HCT116 (cell line): ENCODE results near the gene RTN4IP1. TPM values are rescaled to one million over a fixed set of nuclear protein-coding genes. Genes with fewer than 3 reads are reported as not detected.

Experiments used
- ATAC-seq: fragments of 200-7000 bp; cut with Tn5 transposase; 2 replicates; pipeline ENCODE4 v1.9.1; 2020; ENCODE audit warnings: mild to moderate bottlenecking, moderate library complexity
- BruUV-seq: library from RNA; stranded (reverse); fragments of 400-500 nt; replicated peaks from 2 replicates; lab custom pipeline; 2021; lab: Mats Ljungman, UMichigan
- CTCF ChIA-PET: fragments of 300-600 bp; sonication (Branson Sonifier 250); formaldehyde crosslinking; loops from one replicate; lab custom pipeline; 2021; ENCODE audit warnings: antibody characterized with exemption; lab: Charles Lee
- POLR2A ChIA-PET: fragments of 300-600, 350-600 bp; sonication (Branson Sonifier 250); formaldehyde crosslinking; loops from one replicate; lab custom pipeline; 2021; ENCODE audit warnings: antibody characterized with exemption; lab: Charles Lee
- RAD21 ChIA-PET, 2 experiments: fragments of 300-600 bp; sonication (Branson Sonifier 250); formaldehyde crosslinking; loops; one replicate each; lab custom pipeline; 2023; ENCODE audit warnings: low total read pairs in 2 of 2; ENCODE audit not compliant: uncharacterized antibody in 2 of 2, unreplicated experiment in 2 of 2, low non-redundant PET in 1 of 2; lab: Charles Lee
- DNase-seq: peaks from one replicate; pipeline ENCODE4 v3.0.0-alpha.2; 2010; ENCODE audit warnings: low read depth, low spot score
- H2AFZ ChIP-seq: fragments of 200-600 bp; shearing (Covaris generic), sonication (generic); 2 replicates; pipeline ENCODE4 v1.6.1; 2017; ENCODE audit warnings: low read depth, mixed run types, mixed read lengths, antibody characterized with exemption, low read length; ENCODE audit not compliant: poor library complexity, severe bottlenecking
- H3K27ac ChIP-seq: 2 replicates; pipeline ENCODE4 v1.5.1; 2012; ENCODE audit warnings: low read depth, low read length
- H3K27me3 ChIP-seq: fragments of 200-600 bp; sonication (generic); 2 replicates; pipeline ENCODE4 v1.6.1; 2016; ENCODE audit warnings: mixed run types, low read length, mixed read lengths; ENCODE audit not compliant: insufficient read depth
- H3K36me3 ChIP-seq, 2 experiments: fragments of 200-500 bp in 1 of 2; fragments of 200-600 bp in 1 of 2; sonication (Bioruptor generic) in 1 of 2; sonication (generic) in 1 of 2; 2 replicates each; pipeline versions ENCODE4 v1.5.1 to v1.6.1; 2014 to 2016; ENCODE audit warnings: low read length in 2 of 2, inconsistent platforms in 1 of 2, mixed read lengths in 1 of 2, mixed run types in 1 of 2; ENCODE audit not compliant: insufficient read depth in 2 of 2, control insufficient read depth in 1 of 2
- H3K4me1 ChIP-seq, 2 experiments: fragments of 200-600 bp in 1 of 2; sonication (generic) in 1 of 2; 2 replicates each; pipeline versions ENCODE4 v1.5.1 to v1.6.1; 2012 to 2017; ENCODE audit warnings: low read length in 2 of 2, inconsistent platforms in 1 of 2, mild to moderate bottlenecking in 1 of 2, mixed read lengths in 1 of 2, mixed run types in 1 of 2, moderate library complexity in 1 of 2; ENCODE audit not compliant: insufficient read depth in 2 of 2, control insufficient read depth in 1 of 2
- H3K4me2 ChIP-seq: fragments of 200-600 bp; sonication (generic); 2 replicates; pipeline ENCODE4 v1.6.1; 2017; ENCODE audit warnings: mixed run types, low read length, mixed read lengths
- H3K4me3 ChIP-seq, 2 experiments: fragments of 200-600 bp in 1 of 2; sonication (generic) in 1 of 2; replicated peaks in 1 of 2; 2 replicates each; pipeline ENCODE4 v1.5.1; 2011 to 2016; ENCODE audit warnings: low read length in 2 of 2, control low read depth in 1 of 2, low read depth in 1 of 2, mild to moderate bottlenecking in 1 of 2, mixed read lengths in 1 of 2, mixed run types in 1 of 2
- H3K79me2 ChIP-seq: fragments of 200-600 bp; sonication (generic); 2 replicates; pipeline ENCODE4 v1.6.1; 2017; ENCODE audit warnings: mild to moderate bottlenecking, mixed run types, low read length, moderate library complexity, mixed read lengths; ENCODE audit not compliant: insufficient read depth
- H3K9ac ChIP-seq: fragments of 200-600 bp; sonication (generic); 2 replicates; pipeline ENCODE4 v1.6.1; 2016; ENCODE audit warnings: low read length, mixed read lengths
- H3K9me2 ChIP-seq: fragments of 200-600 bp; sonication (generic), shearing (Covaris generic); 2 replicates; pipeline ENCODE4 v1.6.1; 2017; ENCODE audit warnings: mixed run types, mild to moderate bottlenecking, moderate library complexity; ENCODE audit not compliant: insufficient read depth
- H3K9me3 ChIP-seq, 2 experiments: fragments of 200-500 bp in 1 of 2; fragments of 200-600 bp in 1 of 2; sonication (Bioruptor generic) in 1 of 2; sonication (generic) in 1 of 2; 2 replicates each; pipeline ENCODE4 v1.6.1; 2014 to 2017; ENCODE audit warnings: low read length in 2 of 2, mixed read lengths in 2 of 2, inconsistent platforms in 1 of 2, low read depth in 1 of 2, mild to moderate bottlenecking in 1 of 2, mixed run types in 1 of 2, moderate library complexity in 1 of 2; ENCODE audit not compliant: control insufficient read depth in 1 of 2, insufficient read depth in 1 of 2
- H4K20me1 ChIP-seq: fragments of 200-600 bp; sonication (generic), shearing (Covaris generic); 2 replicates; pipeline ENCODE4 v1.6.1; 2017; ENCODE audit warnings: mixed run types, mild to moderate bottlenecking, moderate library complexity; ENCODE audit not compliant: insufficient read depth
- CBX3 ChIP-seq: IDR thresholded peaks from 2 replicates; pipeline ENCODE4 v1.6.1; 2012; ENCODE audit warnings: low read depth
- FOSL1 ChIP-seq: IDR thresholded peaks from 2 replicates; pipeline ENCODE4 v1.6.1; 2012; ENCODE audit warnings: low read depth
- JUND ChIP-seq: IDR thresholded peaks from 2 replicates; pipeline ENCODE4 v1.6.1; 2012
- SP1 ChIP-seq: IDR thresholded peaks from 2 replicates; pipeline ENCODE4 v1.6.1; 2012; ENCODE audit warnings: low read depth
- SRF ChIP-seq: IDR thresholded peaks from 2 replicates; pipeline ENCODE4 v1.6.1; 2012; ENCODE audit warnings: low read depth
- ZFX ChIP-seq: fragments of 450-650 bp; IDR thresholded peaks from 2 replicates; pipeline ENCODE4 v1.6.1; 2017
- intact Hi-C: fragments of 100-400 bp; cut with micrococcal nuclease; formaldehyde crosslinking; loops from 2 replicates; pipeline ENCODE4 v1.10.0; 2022
- total RNA-seq: library from RNA; stranded (reverse); gene quantifications from one replicate; pipeline ENCODE4 v1.2.1, GENCODE V29; 2021; ENCODE audit not compliant: unreplicated experiment

The RTN4IP1 gene
- total RNA-seq, 1 experiment from 2014 or later, result 9.1 TPM

- RAD21 ChIA-PET, result no interaction called here
- intact Hi-C loops, result no loop called here
- CTCF ChIA-PET, result interaction anchor here (1.2 kb wide), 1 partner anchor 400 kb away, joined by 3 read pairs; no protein-coding TSS in a partner anchor
These were observed 50.0 kb downstream of the RTN4IP1 start for GRCh38 chr6:106579281-106579680.

GRCh38 chr6:106574741-106575458 lies 54.4 kb downstream of the RTN4IP1 start:
- Histone ChIP-seq H3K36me3 (0 out of 4 replicates have a peak, but pooled peaks cover 0 to 8% of the 10 kb centered on the region in 2 experiments), H3K27ac (peak overlapping the region; percentile 2; the same call in 1 of the 2 replicates), H3K9me3 (no peaks in the 10 kb centered on the region)
- peak; percentile 75 for TF ChIP-seq FOSL1
- peak; percentile 70 for TF ChIP-seq SP1
- no peak for TF ChIP-seq SRF
- TF ChIP-seq JUND, result peak; percentile 79
- TF ChIP-seq, all 23 proteins: peak for 3
- no peaks in the 10 kb centered on the region for H3K79me2 ChIP-seq
- peaks cover 4 to 21% of the 10 kb centered on the region in 2 experiments; a peak in 3 of 4 replicates for H3K4me1 ChIP-seq
- ChIA-PET RAD21 (no interaction called here), CTCF (interaction anchor here (1.5 kb wide), 1 partner anchor 405 kb away, joined by 5 read pairs; no protein-coding TSS in a partner anchor), POLR2A (no interaction called here)
- ATAC-seq, result peak; percentile 88
- BruUV-seq, result no TSS peak
- no peak overlapping the region; a peak in 1 of 4 replicates for H3K4me3 ChIP-seq
- H2AFZ ChIP-seq, result no peak overlapping the region
- H4K20me1 ChIP-seq, result no peaks in the 10 kb centered on the region
- intact Hi-C loops, result no loop called here
- peak overlapping the region; percentile 53 for H3K4me2 ChIP-seq
- H3K9me2 ChIP-seq, result no peaks in the 10 kb centered on the region
- no peaks in the 10 kb centered on the region for H3K27me3 ChIP-seq
- peak; percentile 73 for DNase-seq
- no peak overlapping the region; the same call in 1 of the 2 replicates for H3K9ac ChIP-seq

More at GRCh38 chr6:106579281-106579680, 50.0 kb downstream of the RTN4IP1 start:
- TF ChIP-seq CBX3 (no peak), ZFX (no peak)
- DNase-seq (no peak), ATAC-seq (no peak)
- H3K27me3 ChIP-seq, result no peaks in the 10 kb centered on the region
- no peaks in the 10 kb centered on the region for H3K9me3 ChIP-seq
- H3K9me2 ChIP-seq, result no peaks in the 10 kb centered on the region
- no peak overlapping the region for H3K4me2 ChIP-seq
- H3K79me2 ChIP-seq, result no peaks in the 10 kb centered on the region
- H3K4me3 ChIP-seq, result no peak overlapping the region
- no peak overlapping the region for H3K27ac ChIP-seq
- BruUV-seq, result no TSS peak
- peaks cover 3 to 11% of the 10 kb centered on the region in 2 experiments; a peak in 3 of 4 replicates for H3K4me1 ChIP-seq
- no peaks in the 10 kb centered on the region for H4K20me1 ChIP-seq
- H3K9ac ChIP-seq, result no peak overlapping the region
- POLR2A ChIA-PET, result no interaction called here
- no peak overlapping the region for H2AFZ ChIP-seq
- no peaks in the 10 kb centered on the region; a peak in 1 of 4 replicates for H3K36me3 ChIP-seq
